Endometrial microvascular endothelial cells (primary cell): ENCODE results near the gene ZNF460. TPM values are rescaled to one million over a fixed set of nuclear protein-coding genes. Genes with fewer than 3 reads are reported as not detected.
"Not testable (repeated sequence)": the region's sequence is repeated elsewhere in the genome, so short reads cannot be mapped to it uniquely, and the experiment has no call there.

Experiments used
- in situ Hi-C: cut with HindIII; loops from 2 replicates; pipeline ENCODE4 v1.10.0; 2017; ENCODE audit warnings: low sequenced_read_pairs, low pct_unique_long_range_greater_than_20kb; ENCODE audit errors: inconsistent ontology term
- total RNA-seq: library from RNA; depleted of rRNA; stranded (reverse); fragments of >200 nt; gene quantifications from one replicate; pipeline ENCODE4 v1.2.3, GENCODE V29; 2015; ENCODE audit errors: inconsistent ontology term

Gene ZNF460
- total RNA-seq, 1 donor from 2014 or later: 13.5 TPM

DNA sequence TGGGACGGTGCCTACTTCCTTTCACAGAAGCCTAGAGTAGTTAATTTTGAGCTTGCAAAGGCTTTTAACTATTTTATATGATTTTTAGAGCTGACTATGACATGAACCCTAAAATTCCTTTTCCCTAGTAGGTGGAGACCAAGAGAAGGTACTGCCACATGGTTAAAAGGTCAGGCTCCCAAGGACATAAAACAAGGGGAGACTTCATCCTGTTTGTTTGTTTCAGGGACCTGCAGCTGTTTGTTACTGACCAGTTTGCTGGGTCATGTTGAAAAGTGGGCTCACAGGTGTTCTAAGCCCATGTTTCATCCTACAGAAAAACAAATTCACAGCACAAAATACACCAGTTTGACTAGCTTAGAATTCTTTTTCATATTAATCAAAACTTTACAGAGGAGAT is 3.9 kb upstream of the ZNF460 start:
- in situ Hi-C loops: no loop called here

DNA sequence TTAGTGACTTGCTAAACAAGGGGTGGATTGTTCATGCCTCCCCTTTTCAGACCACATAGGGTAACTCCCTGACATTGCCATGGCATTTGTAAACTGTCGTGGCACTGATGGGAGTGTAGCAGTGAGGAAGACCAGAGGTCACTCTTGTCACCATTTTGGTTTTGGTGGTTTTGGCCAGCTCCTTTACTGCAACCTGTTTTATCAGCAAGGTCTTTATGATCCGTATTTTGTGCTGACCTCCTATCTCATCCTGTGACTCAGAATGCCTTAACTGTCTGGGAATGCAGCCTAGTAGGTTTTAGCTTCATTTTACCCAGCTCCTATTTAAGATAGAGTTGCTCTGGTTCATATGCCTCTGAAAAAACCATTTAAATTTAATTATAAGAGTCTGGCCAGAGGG is 1.8 kb upstream of the ZNF460 start:
- in situ Hi-C loops: not testable (repeated sequence)

DNA sequence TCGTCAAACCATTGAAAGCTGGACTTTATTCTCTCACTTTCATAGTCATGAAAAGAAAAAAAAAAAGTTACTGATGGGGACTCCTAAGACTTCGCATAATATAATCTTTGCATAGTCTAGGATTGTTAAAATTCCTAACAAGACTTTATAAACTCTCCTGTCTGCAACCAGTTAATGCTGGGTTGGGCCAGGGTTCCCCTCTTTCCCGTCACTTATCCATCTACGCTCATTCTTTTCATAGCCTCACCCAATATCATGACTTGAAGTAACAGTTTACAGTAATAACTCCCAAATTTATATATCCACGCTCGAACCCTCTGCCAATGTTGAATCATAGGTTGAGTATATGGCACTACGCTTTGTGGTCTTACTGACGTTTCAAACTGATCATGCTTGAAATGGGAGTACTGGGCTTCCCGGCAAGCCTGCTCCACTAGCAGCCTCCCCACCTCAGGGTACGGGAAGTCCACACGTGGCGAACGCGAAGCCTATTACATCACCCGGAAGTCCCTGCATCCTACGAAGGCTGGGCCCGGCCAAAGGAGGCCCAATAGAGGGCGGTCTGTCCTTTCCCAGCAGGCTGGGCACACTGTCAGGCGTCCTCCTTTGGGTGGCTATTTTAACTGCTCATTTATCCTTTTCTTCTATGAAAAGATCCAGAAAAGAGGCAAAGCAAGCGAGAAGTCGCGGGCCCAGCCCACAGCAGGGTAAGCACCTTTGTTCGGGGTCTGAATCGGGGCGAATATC is 694 bp upstream of the ZNF460 start:
- in situ Hi-C loops: no loop called here

DNA sequence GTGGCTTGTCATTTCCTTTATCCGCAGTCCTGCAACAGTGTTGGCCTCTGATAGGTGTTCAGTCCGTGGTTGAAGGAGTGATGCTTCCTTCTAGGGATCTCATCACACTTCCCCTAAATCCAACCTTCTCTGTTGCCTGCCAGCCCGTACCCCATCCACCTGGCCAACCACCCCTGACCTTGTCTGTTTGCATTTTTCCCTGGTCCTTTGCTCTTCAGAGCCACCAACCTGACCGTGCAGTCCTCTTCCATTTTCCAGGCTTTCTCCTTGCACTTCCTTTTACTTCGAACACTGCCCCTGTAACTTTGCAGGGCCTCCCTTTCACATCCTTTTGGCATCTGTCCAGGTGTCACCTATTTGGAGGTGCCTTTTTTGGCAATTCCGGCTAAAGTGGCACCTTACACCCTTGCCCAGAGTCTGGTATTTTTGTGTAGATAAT is 696 bp downstream of the ZNF460 start:
- in situ Hi-C loops: no loop called here

DNA sequence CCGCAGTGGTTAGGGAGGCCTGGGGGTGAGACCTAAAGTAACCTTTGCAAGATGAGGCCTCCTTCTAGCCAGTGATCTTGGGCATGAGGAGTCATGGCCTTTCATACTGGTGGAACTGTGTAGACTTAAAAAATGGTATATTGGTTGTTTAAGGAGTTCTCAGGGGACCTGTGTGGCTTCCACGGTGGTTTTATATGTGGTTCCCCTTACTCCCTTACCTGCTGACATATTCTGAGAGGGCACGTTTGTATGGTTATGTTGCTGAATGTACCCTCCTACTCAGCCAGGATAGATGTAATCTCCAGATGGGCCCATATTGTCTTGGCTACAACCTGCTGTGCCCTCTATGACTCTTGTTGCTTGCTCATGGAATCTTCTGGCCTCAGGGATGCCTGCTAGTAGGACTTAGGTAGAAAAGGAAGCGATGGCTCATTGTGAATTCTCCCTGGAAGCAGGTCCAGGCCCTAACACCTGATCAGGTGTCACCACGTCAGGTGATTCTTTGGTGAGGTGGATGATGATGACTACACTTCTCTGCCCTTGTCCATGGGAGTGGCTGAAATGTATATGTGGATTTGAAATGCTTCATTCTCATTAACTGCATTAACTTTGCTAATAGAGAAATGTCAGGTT is 1.8 kb downstream of the ZNF460 start:
- in situ Hi-C loops: no loop called here

DNA sequence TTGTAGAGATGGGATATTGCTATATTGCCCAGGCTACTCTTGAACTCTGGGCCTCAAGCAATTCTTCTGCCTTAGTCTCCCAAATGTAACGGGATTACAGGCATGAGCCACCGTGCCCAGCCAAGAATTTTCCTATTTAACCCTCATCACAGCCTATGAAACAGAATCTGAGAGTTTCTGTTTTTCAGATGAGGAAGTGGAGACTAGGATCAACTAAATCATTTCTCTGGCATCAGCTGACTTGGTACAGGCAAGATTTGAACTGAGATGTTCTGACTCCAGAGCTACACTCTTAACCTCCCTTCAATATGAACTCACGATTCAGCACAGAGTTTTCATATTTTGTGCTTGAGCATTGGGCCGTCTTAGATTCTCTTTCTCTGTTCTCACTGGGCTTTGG is 8.1 kb downstream of the ZNF460 start:
- in situ Hi-C loops: no loop called here

DNA sequence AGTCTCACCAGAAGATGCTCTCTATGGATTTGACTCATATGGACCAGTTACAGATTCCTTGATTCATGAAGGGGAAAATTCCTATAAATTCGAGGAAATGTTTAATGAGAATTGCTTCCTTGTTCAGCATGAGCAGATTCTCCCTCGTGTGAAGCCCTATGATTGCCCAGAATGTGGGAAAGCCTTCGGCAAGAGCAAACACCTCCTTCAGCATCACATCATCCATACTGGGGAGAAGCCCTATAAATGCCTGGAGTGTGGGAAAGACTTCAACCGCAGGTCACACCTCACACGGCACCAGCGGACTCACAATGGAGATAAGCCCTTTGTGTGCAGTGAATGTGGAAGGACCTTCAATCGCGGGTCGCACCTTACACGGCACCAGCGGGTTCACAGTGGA is 10.7 kb downstream of the ZNF460 start:
- in situ Hi-C loops: no loop called here

DNA sequence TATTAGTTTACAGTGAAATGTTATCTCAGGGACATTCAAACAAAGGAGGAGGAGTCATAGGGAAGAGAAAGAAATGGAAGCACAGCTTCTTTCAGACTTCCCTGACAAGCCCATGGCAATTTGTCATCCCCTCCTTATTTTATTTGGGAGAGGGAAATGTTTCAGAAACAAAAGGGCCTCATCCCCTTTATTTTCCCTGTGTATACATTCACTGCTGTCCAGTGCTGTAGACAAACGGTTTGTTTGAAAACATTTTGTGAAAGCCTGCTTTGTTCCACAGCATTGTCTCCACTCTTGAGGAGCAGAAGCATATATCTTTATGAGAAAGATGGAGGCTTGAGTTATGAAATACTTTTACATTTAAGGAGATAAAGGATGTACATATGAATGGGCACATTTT is 12.3 kb downstream of the ZNF460 start:
- in situ Hi-C loops: no loop called here

DNA sequence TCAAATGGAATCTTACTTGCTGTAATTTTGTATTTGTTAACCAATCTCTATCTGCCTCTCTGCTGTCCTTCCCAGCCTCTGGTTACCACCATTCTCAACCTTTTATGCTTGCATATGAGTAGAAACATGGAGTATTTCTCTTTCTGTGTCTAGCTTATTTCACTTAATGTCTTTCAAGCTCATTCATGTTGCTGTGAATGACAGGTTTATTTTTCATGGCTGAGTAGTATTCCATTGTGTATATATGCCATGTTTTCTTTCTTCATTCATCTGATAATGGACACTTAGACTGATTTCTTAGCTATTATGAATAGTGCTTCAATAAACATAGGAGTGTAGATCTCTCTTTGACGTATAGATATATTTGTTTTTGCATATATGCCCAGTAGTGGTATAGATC is 13.4 kb downstream of the ZNF460 start:
- in situ Hi-C loops: no loop called here

DNA sequence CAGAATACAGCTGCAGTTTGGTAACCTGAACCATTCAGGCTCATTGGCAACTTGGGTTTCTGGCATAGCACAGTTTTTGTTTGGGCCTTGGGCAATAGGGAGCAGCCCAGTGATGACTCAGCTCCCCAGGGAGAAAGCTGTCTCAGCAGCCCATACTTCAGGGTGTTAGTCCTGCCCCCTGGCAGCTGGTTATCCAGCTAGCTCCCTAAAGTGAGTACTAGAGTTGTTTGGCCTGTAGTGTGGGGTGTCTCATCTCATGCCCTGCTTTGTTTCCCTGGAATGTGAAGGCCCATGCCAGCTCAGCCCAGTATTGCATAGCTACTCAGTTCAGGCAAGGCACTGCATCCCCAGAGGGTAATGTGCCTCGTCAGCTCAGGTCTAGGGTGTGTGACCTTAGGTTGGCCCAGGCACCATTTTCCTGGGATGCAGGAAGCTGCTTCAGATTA is 21.8 kb downstream of the ZNF460 start:
- in situ Hi-C loops: no loop called here

DNA sequence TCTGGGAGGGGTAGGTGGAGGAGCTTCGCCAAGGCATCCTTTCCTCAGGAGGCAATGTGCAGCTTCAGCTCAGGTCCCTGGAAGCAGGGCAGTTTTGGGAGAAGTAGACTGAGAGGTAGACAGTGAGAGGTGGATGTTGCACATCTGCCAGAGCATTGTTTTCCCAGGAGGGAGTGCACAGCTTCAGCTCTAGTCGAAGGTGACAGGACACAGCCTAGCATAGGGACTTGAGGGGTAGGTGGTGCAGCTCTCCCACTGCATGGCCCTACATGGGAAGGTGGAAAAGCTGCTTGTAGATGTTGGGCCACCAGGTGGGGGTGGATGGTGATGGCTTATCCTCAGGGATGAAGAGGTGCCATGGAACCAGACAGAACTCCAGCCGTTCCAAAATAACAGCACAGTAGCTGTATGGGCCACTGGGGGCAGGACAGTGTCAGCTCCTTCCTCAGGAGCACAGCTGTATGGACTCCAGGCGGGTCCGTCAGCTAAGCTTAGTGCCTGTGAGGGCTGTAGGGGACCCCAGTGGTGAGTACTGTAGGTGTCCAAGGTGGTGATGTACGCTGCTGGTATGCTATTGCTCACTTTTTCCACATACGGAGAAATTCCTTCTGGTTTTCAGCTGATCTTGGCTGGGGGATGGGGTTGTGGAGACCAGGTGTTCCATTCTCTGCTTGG is 22.6 kb downstream of the ZNF460 start:
- in situ Hi-C loops: no loop called here

DNA sequence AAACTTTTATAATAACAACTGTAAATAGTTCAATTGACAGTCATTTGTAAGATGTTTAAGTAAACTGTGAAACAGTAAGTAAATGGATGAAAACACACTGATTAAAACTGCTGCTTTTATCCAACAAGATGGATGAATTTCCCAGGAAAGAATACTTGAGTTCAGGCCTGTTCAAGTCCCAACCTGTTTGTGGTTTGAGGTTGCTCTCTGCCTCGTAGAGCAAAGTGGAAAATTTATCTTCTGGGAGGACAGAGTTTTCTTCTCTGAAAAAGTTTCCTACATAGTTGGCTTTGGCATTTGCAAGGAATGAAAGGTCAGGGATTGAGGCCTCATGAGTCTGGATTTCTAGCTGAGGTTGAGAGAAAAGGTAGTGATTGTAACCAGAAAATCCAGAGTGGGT is 24.8 kb downstream of the ZNF460 start:
- in situ Hi-C loops: no loop called here

DNA sequence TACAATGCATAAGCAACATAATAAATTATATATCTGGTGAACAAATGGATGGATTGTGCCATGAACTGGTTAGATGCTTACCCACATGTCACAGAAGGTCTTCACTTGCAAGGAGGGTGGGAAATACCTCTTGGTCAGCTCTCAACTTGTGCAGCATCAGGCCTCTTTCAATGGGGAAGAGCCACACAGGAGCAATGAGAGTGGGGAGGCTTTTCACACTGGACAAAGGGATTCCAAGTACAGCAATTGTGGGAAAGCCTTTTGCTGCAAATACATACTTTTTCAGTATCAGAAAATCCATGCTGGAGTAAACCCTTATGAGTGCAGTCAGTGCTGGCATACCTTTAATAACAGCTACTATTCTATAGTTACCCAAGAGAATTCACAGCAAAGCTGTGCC is 28.2 kb downstream of the ZNF460 start:
- in situ Hi-C loops: no loop called here

DNA sequence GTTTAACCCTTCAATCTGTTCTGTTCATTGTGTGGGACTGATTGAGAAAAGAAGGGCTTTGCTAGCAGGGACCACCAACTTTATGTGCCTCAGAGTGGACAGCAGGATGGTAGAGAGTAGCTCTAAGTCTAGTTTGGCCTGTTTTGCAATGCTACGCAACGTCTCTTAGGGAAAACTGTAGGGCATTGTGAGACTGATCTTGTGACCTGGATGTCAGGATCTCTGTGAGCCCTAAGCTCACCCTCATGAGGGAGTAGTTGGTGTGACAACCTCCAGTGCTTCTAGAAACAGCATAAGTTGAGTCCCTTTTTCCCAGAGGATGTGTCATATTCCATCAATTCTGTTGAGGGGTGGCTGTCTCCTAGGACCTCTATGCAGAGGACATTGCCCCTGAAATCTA is 30.5 kb downstream of the ZNF460 start:
- in situ Hi-C loops: no loop called here

DNA sequence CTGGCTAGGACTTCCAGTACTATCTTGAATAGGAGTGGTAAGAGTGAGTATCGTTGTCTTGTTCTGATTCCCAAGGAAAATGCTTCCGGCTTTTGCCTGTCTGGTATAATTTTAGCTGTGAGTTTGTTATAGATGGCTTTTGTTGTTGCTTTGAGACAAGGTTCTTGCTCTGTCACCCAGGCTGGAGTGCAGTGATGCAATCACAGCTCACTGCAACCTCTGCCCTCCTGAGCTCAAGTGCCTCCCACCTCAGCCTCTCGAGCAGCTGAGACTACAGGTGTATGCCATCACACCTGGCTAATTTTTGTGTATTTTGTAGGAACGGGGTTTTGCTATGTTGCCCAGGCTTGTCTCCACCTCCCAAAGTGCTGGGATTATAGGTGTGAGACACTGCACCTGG is 33.9 kb downstream of the ZNF460 start:
- in situ Hi-C loops: no loop called here

DNA sequence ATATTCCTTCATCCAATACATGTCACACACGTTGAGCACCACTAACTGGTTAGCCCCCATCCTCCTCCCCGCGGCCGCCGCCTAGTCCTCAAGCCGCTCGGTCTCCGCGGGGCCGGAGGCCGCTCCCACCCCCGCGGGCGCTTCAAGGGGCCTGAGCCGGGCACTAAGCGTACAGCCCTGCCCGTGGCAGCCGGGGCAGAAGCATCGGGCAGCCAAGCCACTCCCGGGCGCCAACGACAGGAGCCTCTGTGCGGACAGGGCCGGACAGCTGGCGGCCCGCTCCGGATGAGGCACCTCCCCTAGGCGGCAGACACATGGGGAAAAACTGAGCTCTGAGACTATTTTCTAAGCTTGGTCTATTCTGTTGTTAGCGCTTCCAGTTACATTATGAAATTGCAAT is 37.2 kb downstream of the ZNF460 start:
- in situ Hi-C loops: no loop called here

DNA sequence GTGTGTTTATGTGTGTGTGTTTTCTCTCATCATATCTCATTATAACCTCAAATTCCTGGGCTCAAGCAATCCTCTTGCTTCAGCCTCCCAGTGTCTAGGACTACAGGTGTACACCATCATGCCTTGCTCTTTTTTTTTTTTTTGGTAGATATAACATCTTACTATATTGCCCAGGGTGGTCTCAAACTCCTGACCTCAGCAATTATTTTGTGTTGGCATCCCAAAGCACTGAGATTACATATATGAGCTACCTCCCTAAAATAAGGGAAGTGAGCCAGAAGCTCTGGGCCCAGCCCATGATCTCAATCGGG is 39.5 kb downstream of the ZNF460 start:
- in situ Hi-C loops: no loop called here

DNA sequence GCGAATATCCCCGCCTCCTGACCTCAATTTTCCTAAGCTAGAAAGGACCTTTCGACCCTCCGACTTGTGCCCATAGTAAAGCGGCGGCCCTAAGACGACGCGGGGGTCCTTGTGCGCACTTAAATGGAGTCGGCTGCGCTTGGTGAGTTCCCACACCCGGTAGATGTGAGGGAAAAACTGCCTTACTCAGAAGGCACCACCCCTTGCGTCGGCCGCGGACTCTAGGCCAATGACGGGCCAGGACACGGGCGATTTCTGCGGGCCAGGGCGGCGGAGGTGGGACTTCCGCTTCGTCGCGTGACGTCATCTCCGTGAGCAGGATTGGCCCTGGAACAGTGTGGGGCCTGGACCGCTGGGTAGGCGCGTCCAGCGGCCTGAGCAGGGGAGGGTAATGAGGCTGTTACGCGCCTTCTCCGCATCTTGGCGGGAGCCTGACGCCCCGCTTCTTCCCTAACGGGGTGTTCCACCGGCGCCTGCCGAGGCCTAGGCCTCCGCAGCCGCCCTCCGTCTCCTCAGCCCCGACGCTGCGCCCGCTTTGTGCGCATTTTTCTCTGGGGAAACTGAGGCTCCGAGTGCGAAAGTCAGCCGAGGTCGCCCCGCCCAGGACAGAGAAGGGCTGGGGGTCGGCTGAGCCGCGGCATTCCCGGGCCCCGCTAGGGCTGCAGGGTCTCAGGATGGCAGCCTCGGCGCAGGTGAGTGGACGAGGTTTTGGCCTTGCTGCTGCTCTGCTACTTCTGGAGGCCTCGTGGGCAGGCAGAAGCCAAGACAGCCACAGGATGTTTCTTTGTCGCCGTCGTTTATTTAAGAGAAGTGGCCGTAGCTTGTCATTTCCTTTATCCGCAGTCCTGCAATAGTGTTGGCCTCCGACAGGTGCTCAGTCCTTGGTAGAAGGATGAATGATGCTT is 40.1 kb downstream of the ZNF460 start, which contains the start of gene ZNF543:
TSS of gene ZNF543 (plus strand) at position 293 of the 905 bp plus-strand sequence. CDS start at position 675, 382 bp downstream.
- in situ Hi-C loops: no loop called here

DNA sequence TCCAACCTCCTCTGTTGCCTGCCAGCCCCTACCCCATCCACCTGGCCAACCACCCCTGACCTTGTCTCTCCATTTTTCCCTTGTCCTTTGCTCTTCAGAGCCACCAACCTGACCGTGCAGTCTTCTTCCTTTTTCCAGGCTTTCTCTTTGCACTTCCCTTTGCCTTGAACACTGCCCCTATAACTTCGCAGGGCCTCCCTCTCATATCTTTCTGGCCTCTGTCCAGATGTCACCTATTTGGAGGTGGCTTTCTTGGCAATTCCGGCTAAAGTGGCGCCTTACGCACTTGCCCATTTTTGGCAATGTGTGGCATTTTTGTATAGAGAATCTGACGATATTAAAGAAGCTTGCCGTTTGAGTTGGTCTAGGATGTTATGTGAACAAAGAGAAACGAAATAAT is 40.8 kb downstream of the ZNF460 start:
- in situ Hi-C loops: no loop called here
